Subcutaneous adipose tissue (tissue), 4 donors: ENCODE measurements around the gene ZDHHC11. TPM values are rescaled to one million over a fixed set of nuclear protein-coding genes. Genes with fewer than 3 reads are reported as not detected.

Experiments
- CTCF ChIP-seq: fragments of 450-650 bp; IDR thresholded peaks from one replicate; pipeline ENCODE4 v1.5.1; 2016; ENCODE audit warnings: low read depth, mild to moderate bottlenecking, control low read depth, antibody characterized with exemption, moderate library complexity
- total RNA-seq, 4 donors: library from RNA; depleted of rRNA; stranded (reverse); fragments of >200 nt; gene quantifications; one replicate each; pipeline ENCODE4 v1.1.0, GENCODE V29; 2016

ZDHHC11 gene
- total RNA-seq, 4 donors from 2014 or later, result 0.88 to 4.5 (median 1.3) TPM

- no peak for TF ChIP-seq CTCF
Observed at GRCh38 chr5:851553-851952, 767 bp upstream of the ZDHHC11 start.

GRCh38 chr5:851076-851475, 290 bp upstream of the ZDHHC11 start:
- no peak for TF ChIP-seq CTCF

GRCh38 chr5:849651-850301, 1.0 kb downstream of the ZDHHC11 start:
- no peak for TF ChIP-seq CTCF

- no peak for TF ChIP-seq CTCF
Observed at GRCh38 chr5:848671-849111, 2.1 kb downstream of the ZDHHC11 start.

- no peak for TF ChIP-seq CTCF
Observed at GRCh38 chr5:821504-821903, 29.3 kb downstream of the ZDHHC11 start.

GRCh38 chr5:820245-820644, 30.5 kb downstream of the ZDHHC11 start:
- TF ChIP-seq CTCF, result no peak

GRCh38 chr5:819078-819477, 31.7 kb downstream of the ZDHHC11 start:
- TF ChIP-seq CTCF, result no peak
